ENCODE measurements around the gene GAB1. TPM values are rescaled to one million over a fixed set of nuclear protein-coding genes. Genes with fewer than 3 reads are reported as not detected.

The GAB1 gene
- total and polyA plus RNA-seq, 7 experiments from 2014 or later: 0.67 to 6.4 (median 2.2) TPM; not detected in 3

- Histone ChIP-seq H3K4me1 (ENCODE audit: control insufficient read depth in 2 of 2, insufficient read depth in 2 of 2, low read length in 2 of 2) (no peaks in the 10 kb centered on the region), H3K9me3 (ENCODE audit: control insufficient read depth in 2 of 3, low read length in 3 of 3) (no peaks in the 10 kb centered on the region), H3K36me3 (ENCODE audit: control insufficient read depth in 2 of 3, insufficient read depth in 3 of 3, low read length in 3 of 3) (no peaks in the 10 kb centered on the region), H3K27me3 (ENCODE audit: control insufficient read depth in 2 of 2, insufficient read depth in 2 of 2, low read length in 2 of 2) (no peaks in the 10 kb centered on the region), H3K4me3 (ENCODE audit: low read length) (no peak overlapping the region), H3K27ac (ENCODE audit: low read depth, low read length) (no peak overlapping the region)
- CTCF ChIA-PET: no interaction called here
- H3K9me3 Mint-ChIP-seq: no peaks in the 10 kb centered on the region
- H3K4me3 Mint-ChIP-seq: no peak overlapping the region
- POLR2A ChIA-PET: no interaction called here
- H3K36me3 Mint-ChIP-seq: no peaks in the 10 kb centered on the region
- no peaks in the 10 kb centered on the region for H3K4me1 Mint-ChIP-seq
- DNase-seq: no peak
- no peak overlapping the region for H3K27ac Mint-ChIP-seq
- H3K27me3 Mint-ChIP-seq: peaks cover 0 to 15% (median 9%) of the 10 kb centered on the region in 5 donors
- no peak for ATAC-seq
- intact Hi-C loops (cut with micrococcal nuclease): no loop called here
Observed at GRCh38 chr4:143311924-143312323, 24.8 kb upstream of the GAB1 start.

- no peak overlapping the region for H3K27ac Mint-ChIP-seq
Observed at GRCh38 chr4:143313521-143313920, 23.2 kb upstream of the GAB1 start.

GRCh38 chr4:143313996-143314395 is 22.7 kb upstream of the GAB1 start:
- no peak overlapping the region for H3K27ac Mint-ChIP-seq
- H3K27me3 Mint-ChIP-seq: peaks cover 0 to 15% (median 9%) of the 10 kb centered on the region in 5 donors

More at GRCh38 chr4:143313521-143313920, 23.2 kb upstream of the GAB1 start:
- H3K36me3 Mint-ChIP-seq: no peaks in the 10 kb centered on the region
- no peak overlapping the region for H3K4me3 ChIP-seq (ENCODE audit: low read length)
- H3K9me3 Mint-ChIP-seq: no peaks in the 10 kb centered on the region
- ATAC-seq: no peak
- H3K4me1 ChIP-seq (ENCODE audit: control insufficient read depth in 2 of 2, insufficient read depth in 2 of 2, low read length in 2 of 2): no peaks in the 10 kb centered on the region
- ChIA-PET POLR2A (no interaction called here), CTCF (no interaction called here)
- peaks cover 0 to 15% (median 9%) of the 10 kb centered on the region in 5 donors for H3K27me3 Mint-ChIP-seq
- H3K27me3 ChIP-seq (ENCODE audit: control insufficient read depth in 2 of 2, insufficient read depth in 2 of 2, low read length in 2 of 2): no peaks in the 10 kb centered on the region
- no peaks in the 10 kb centered on the region for H3K36me3 ChIP-seq (ENCODE audit: control insufficient read depth in 2 of 3, insufficient read depth in 3 of 3, low read length in 3 of 3)
- no peak for DNase-seq
- H3K4me3 Mint-ChIP-seq: no peak overlapping the region
- no peaks in the 10 kb centered on the region for H3K9me3 ChIP-seq (ENCODE audit: control insufficient read depth in 2 of 3, low read length in 3 of 3)
- H3K4me1 Mint-ChIP-seq: no peaks in the 10 kb centered on the region
- no peak overlapping the region for H3K27ac ChIP-seq (ENCODE audit: low read depth, low read length)
- intact Hi-C loops (cut with micrococcal nuclease): no loop called here

GRCh38 chr4:143320113-143320512 is 16.6 kb upstream of the GAB1 start:
- Mint-ChIP-seq H3K9me3 (peaks cover 0 to 2% (median 0%) of the 10 kb centered on the region in 11 donors), H3K4me1 (no peaks in the 10 kb centered on the region), H3K27ac (no peak overlapping the region), H3K27me3 (peaks cover 0 to 10% (median 0%) of the 10 kb centered on the region in 5 donors), H3K4me3 (no peak overlapping the region), H3K36me3 (no peaks in the 10 kb centered on the region)
- DNase-seq: no peak
- Histone ChIP-seq H3K4me1 (ENCODE audit: control insufficient read depth in 2 of 2, insufficient read depth in 2 of 2, low read length in 2 of 2) (no peaks in the 10 kb centered on the region), H3K9me3 (ENCODE audit: control insufficient read depth in 2 of 3, low read length in 3 of 3) (no peaks in the 10 kb centered on the region), H3K4me3 (ENCODE audit: low read length) (no peak overlapping the region), H3K27me3 (ENCODE audit: control insufficient read depth in 2 of 2, insufficient read depth in 2 of 2, low read length in 2 of 2) (no peaks in the 10 kb centered on the region), H3K36me3 (ENCODE audit: control insufficient read depth in 2 of 3, insufficient read depth in 3 of 3, low read length in 3 of 3) (no peaks in the 10 kb centered on the region), H3K27ac (ENCODE audit: low read depth, low read length) (no peak overlapping the region)
- ChIA-PET POLR2A (no interaction called here), CTCF (no interaction called here)
- intact Hi-C loops (cut with micrococcal nuclease): no loop called here
- no peak for ATAC-seq

More at GRCh38 chr4:143313996-143314395, 22.7 kb upstream of the GAB1 start:
- Mint-ChIP-seq H3K4me1 (no peaks in the 10 kb centered on the region), H3K9me3 (no peaks in the 10 kb centered on the region), H3K36me3 (no peaks in the 10 kb centered on the region), H3K4me3 (no peak overlapping the region)
- intact Hi-C loops (cut with micrococcal nuclease): no loop called here
- CTCF ChIA-PET: no interaction called here
- H3K9me3 ChIP-seq (ENCODE audit: control insufficient read depth in 2 of 3, low read length in 3 of 3): no peaks in the 10 kb centered on the region
- POLR2A ChIA-PET: no interaction called here
- DNase-seq (no peak), ATAC-seq (no peak)
- no peaks in the 10 kb centered on the region for H3K4me1 ChIP-seq (ENCODE audit: control insufficient read depth in 2 of 2, insufficient read depth in 2 of 2, low read length in 2 of 2)
- H3K27ac ChIP-seq (ENCODE audit: low read depth, low read length): no peak overlapping the region
- no peaks in the 10 kb centered on the region for H3K36me3 ChIP-seq (ENCODE audit: control insufficient read depth in 2 of 3, insufficient read depth in 3 of 3, low read length in 3 of 3)
- H3K4me3 ChIP-seq (ENCODE audit: low read length): no peak overlapping the region
- H3K27me3 ChIP-seq (ENCODE audit: control insufficient read depth in 2 of 2, insufficient read depth in 2 of 2, low read length in 2 of 2): no peaks in the 10 kb centered on the region

GRCh38 chr4:143326735-143327134 is 9.9 kb upstream of the GAB1 start:
- CTCF ChIA-PET: interaction anchor here (0.7 kb wide), 1 partner anchor 672 kb away, joined by 3 read pairs; no protein-coding TSS in a partner anchor
- H3K27ac ChIP-seq (ENCODE audit: low read depth, low read length): no peak overlapping the region
- no peaks in the 10 kb centered on the region for H3K4me1 ChIP-seq (ENCODE audit: control insufficient read depth in 2 of 2, insufficient read depth in 2 of 2, low read length in 2 of 2)
- Mint-ChIP-seq H3K36me3 (peaks cover 0 to 3% (median 0%) of the 10 kb centered on the region in 5 donors), H3K4me1 (no peaks in the 10 kb centered on the region), H3K4me3 (no peak overlapping the region), H3K27me3 (peaks cover 9 to 24% (median 14%) of the 10 kb centered on the region in 5 donors), H3K9me3 (peaks cover 0 to 10% (median 3%) of the 10 kb centered on the region in 11 donors), H3K27ac (no peak overlapping the region)
- POLR2A ChIA-PET: no interaction called here
- no peaks in the 10 kb centered on the region for H3K9me3 ChIP-seq (ENCODE audit: control insufficient read depth in 2 of 3, low read length in 3 of 3)
- no peak for ATAC-seq
- no peaks in the 10 kb centered on the region for H3K36me3 ChIP-seq (ENCODE audit: control insufficient read depth in 2 of 3, insufficient read depth in 3 of 3, low read length in 3 of 3)
- no peak overlapping the region for H3K4me3 ChIP-seq (ENCODE audit: low read length)
- intact Hi-C loops (cut with micrococcal nuclease): no loop called here
- no peak for DNase-seq
- H3K27me3 ChIP-seq (ENCODE audit: control insufficient read depth in 2 of 2, insufficient read depth in 2 of 2, low read length in 2 of 2): no peaks in the 10 kb centered on the region

- H3K9me3 ChIP-seq (ENCODE audit: control insufficient read depth in 2 of 3, low read length in 3 of 3): no peaks in the 10 kb centered on the region
- H3K36me3 Mint-ChIP-seq: peaks cover 0 to 7% (median 0%) of the 10 kb centered on the region in 5 donors
- no peak overlapping the region for H3K27ac ChIP-seq (ENCODE audit: low read depth, low read length)
- no peak overlapping the region for H3K4me3 ChIP-seq (ENCODE audit: low read length)
- no peaks in the 10 kb centered on the region for H3K36me3 ChIP-seq (ENCODE audit: control insufficient read depth in 2 of 3, insufficient read depth in 3 of 3, low read length in 3 of 3)
- H3K27me3 ChIP-seq (ENCODE audit: control insufficient read depth in 2 of 2, insufficient read depth in 2 of 2, low read length in 2 of 2): no peaks in the 10 kb centered on the region
- ChIA-PET CTCF (no interaction called here), POLR2A (no interaction called here)
- ATAC-seq (no peak), DNase-seq (no peak)
- H3K27me3 Mint-ChIP-seq: peaks cover 17 to 39% (median 26%) of the 10 kb centered on the region in 5 donors
- intact Hi-C loops (cut with micrococcal nuclease): no loop called here
- peaks cover 0 to 3% (median 0%) of the 10 kb centered on the region in 7 donors for H3K4me1 Mint-ChIP-seq
- H3K4me3 Mint-ChIP-seq: no peak overlapping the region
- no peaks in the 10 kb centered on the region for H3K4me1 ChIP-seq (ENCODE audit: control insufficient read depth in 2 of 2, insufficient read depth in 2 of 2, low read length in 2 of 2)
- no peak overlapping the region for H3K27ac Mint-ChIP-seq
- peaks cover 0 to 10% (median 1%) of the 10 kb centered on the region in 11 donors for H3K9me3 Mint-ChIP-seq
Observed at GRCh38 chr4:143329985-143330384, 6.7 kb upstream of the GAB1 start.

GRCh38 chr4:143335979-143336780 is 496 bp upstream of the GAB1 start:
- Histone ChIP-seq H3K36me3 (ENCODE audit: control insufficient read depth in 2 of 3, insufficient read depth in 3 of 3, low read length in 3 of 3) (no peaks in the 10 kb centered on the region), H3K4me1 (ENCODE audit: control insufficient read depth in 2 of 2, insufficient read depth in 2 of 2, low read length in 2 of 2) (no peaks in the 10 kb centered on the region), H3K4me3 (ENCODE audit: low read length) (peak overlapping the region; percentile 13), H3K9me3 (ENCODE audit: control insufficient read depth in 2 of 3, low read length in 3 of 3) (no peaks in the 10 kb centered on the region), H3K27me3 (ENCODE audit: control insufficient read depth in 2 of 2, insufficient read depth in 2 of 2, low read length in 2 of 2) (peaks cover 3 to 19% of the 10 kb centered on the region in 2 donors), H3K27ac (ENCODE audit: low read depth, low read length) (no peak overlapping the region)
- Mint-ChIP-seq H3K4me3 (peak overlapping the region; percentile 45 to 91 (median 74)), H3K27ac (no peak overlapping the region), H3K36me3 (peaks cover 0 to 4% (median 0%) of the 10 kb centered on the region in 5 donors), H3K9me3 (peaks cover 0 to 1% (median 0%) of the 10 kb centered on the region in 11 donors), H3K4me1 (peaks cover 4 to 12% (median 5%) of the 10 kb centered on the region in 7 donors), H3K27me3 (peaks cover 39 to 65% (median 49%) of the 10 kb centered on the region in 5 donors)
- intact Hi-C loops (cut with micrococcal nuclease): loop anchor here in 1 of 2 donors (5.0 kb wide), 1 partner anchor 154 kb away; the partner anchor contains the start of gene USP38
- CTCF ChIA-PET: no interaction called here
- ATAC-seq: peak; percentile 68
- peak in 2 of 9 donors; percentile 25 to 56 for DNase-seq
- POLR2A ChIA-PET: no interaction called here
